HG03135 (cell line): ENCODE results near the gene SMYD2.
A peak's percentile ranks its signal among the peaks of the same experiment; 100 is the strongest.

Experiments used
- ATAC-seq: cut with Tn5 transposase; IDR thresholded peaks from one replicate; pipeline ENCODE4 v1.9.1; 2021; ENCODE audit warnings: mild to moderate bottlenecking, moderate library complexity; ENCODE audit not compliant: unreplicated experiment

Gene SMYD2

DNA sequence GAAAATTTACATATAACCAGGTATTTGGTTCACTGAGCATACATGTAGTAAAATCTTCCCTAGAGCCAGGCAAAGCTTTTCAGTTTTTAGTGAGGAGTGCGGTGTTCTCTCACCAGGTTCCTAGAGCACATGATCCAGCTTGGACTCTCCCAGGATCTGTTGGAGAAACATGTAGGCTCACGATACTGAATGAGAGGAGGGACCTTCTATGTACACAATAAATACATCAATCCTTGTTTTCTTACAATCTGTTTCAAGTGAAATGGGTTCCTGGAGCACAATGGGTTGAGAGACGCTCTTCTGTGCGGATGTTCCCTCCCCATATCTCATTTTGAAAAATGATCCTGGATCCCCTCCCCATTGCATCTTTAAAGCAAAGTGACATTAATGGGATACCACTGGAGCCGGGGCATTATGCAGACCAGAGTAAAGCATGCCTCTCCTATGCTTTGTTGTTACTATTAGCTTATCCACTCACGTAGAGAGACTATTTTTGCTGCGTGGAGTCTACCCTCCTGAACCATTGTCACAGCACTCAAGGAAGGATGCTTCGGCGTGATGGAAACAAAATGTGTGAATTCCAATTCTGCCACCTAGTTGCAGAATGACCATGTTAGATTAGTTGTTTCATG, 19.3 kb downstream of the SMYD2 start:
- no peak for ATAC-seq

DNA sequence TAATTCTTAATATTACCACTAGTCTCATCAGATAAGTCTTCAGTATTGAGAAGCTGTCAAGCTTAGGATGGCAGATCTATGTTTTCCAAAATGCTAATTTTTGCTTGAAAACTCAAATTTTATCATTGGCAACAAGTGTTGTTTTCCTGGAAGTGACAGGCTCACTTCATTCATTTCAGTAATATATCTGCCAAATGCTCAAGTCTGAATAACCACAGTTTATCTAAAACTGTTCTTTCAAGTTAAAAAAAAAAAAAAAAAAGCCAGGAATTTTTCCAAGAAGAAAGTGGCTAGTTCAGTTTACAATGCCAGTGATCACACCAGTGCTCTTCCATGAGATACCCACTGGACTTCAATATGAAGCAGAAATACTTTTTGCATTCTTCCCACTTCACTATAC, 20.6 kb downstream of the SMYD2 start:
- ATAC-seq = no peak

DNA sequence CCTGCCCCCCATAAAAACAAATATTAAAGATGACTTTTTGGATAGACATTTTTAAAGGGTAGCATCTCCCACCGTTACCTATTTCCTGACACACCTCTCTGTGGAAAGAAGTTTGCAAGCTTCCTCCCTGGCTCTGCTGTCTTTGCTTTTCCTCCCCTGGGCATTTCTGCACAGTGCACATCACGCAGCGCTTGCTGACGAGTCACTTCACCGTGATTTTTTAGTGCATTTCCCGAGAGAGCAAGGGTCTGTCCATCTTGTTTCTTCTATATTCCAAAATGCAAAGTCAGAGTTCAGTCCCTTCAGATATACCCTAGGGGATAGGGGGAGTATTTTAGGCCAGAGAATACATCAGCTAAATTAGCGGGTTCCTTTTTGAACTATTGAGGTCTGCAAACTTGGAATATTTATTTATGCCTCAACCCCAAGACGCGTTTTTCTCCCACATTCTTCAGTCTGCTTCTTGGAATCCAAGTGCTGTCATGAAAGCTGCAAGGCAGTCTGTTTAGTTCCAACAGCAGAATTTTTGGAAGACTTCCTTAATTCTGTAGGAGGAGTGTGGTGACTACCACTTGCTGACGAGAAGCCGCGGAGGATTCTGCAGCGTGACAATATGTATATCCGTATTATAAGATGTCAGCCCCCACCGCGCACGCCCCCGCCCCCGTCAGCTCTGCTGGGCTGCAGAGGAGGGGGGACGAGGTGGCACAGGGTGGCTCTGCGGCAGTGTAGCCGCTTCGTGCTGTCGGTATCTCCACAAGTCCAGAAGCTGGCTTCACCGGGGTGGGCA, 22.4 kb downstream of the SMYD2 start:
- no peak for ATAC-seq

DNA sequence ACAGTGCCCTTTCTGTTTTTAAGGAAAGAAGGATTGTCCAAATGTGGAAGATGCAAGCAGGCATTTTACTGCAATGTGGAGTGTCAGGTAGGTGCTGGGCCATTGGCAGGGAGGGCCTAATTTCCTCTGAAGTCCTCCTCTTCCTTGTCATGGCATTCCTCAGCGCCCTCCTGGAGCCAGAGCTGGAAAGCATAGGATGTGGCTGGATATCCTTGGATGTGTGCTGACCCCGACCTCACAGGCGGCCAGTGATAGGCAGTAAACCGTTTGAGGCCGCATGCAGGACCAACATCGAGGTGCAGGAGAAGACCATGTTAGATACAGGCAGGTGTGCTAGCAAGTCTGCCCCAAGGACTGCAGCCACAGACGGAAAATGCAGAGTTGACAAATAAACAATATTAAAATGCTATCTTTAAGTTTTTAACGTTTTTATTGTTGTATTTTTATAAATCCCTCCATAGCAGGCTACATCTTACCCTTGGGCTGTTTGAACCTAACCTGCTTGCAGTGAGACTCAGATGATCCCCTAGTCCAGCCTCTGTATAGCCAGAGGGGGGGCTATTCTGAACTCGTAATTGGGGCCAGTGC, 24.3 kb downstream of the SMYD2 start:
- no peak for ATAC-seq

DNA sequence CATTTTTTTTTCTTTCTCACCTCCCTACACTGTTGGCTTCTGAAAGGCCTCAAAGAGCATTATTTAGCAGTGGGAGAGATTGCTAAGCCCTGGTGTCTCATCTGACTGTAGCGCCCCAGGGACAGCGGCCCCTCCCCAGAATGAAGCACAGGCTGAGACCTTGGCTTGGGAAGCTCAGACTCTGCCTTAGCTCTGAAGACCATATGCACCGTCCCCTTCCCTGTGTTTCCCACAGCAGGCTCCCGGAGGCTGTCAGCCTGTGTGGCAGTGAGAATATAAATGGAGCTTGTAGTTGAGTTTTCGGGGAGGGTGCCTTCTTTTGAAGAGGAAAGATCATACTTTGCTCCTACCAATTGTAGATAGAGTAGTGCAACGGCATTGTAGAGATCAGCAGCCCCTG, 25.3 kb downstream of the SMYD2 start:
- ATAC-seq = no peak

DNA sequence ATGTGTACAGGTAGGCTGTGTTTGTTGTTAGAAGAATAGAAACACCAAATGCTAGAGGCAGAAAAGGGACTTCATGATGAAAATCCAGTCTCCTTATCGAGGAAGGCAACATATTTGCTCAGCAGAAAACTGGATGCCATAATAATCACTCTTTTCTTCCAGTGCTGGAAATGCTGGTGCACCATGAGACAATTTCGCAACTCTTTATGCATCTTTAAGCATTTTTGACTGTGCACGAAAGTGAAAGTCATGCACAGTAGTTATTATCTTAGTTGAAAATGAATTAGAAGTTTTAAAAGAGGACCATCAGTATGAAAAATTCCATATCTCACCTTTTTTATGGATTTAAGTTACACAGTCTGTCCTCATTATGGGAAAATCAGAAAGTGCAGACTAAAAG, 29.1 kb downstream of the SMYD2 start:
- peak; percentile 50 for ATAC-seq

DNA sequence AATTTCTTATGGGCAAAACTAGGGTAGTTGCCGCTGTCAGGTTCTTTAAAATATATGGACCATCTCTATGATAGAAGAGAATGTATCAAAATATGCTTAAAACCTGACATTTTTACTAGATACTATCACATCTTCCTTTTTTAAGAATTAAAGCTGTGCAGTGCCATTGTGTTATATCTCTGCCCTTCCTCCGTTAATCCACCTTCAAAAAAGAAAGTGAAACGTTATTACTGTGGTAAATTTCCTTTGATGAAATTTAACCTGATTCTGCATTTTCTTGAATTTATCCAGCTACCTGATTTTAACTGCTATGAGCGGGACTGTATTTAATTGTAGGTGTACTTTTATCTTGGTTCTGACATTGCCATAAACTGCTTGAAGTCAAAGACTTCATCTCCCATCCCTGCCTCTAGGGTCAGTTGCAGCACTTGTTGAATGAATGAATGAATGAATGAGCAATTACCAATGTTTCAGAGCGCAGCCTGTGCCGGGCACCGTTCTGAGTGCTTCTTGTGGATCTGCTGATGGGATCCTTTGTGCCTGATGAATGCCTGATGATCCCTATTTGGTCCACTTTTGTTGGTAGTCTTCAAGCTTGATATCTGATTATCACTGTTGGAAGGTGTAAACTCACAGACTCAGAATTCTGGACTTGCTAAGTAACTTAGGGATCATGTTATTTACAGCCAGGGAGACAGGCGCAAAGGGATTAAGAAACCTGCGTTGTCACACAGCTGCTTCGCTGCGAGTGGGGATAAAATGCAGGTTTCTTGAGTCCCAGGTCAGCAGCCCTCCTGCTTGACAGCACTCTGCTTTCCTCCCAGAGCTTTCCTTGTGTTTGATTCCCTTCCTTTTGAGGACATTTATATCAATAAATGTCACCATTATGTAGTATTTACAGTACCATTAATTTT, 30.1 kb downstream of the SMYD2 start:
- no peak for ATAC-seq

DNA sequence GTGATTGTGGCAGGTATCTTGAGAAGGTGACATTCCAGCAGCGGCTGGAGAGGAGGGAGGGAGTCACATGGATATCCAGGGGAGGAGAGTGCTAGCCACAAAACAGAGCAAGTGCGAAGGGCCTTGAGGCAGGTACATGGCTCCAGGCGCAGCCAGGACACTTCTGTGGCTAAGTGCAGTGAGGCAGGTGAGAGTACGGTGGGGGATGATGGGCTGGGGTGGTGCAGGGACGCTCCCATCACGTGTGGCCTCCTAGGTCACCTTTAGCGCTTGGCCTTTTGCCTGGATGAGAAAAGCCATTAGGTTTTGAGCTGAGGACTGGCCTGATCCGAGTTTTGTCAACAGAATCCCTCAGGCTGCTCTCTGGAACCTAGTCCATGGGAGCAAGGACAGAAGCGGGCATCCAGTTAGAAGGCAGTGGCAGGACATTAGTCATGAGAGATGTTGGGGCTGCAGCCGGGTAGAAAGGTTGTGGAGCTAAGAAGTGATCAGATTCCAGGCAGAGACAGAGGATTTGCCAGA, 31.6 kb downstream of the SMYD2 start:
- no peak for ATAC-seq

DNA sequence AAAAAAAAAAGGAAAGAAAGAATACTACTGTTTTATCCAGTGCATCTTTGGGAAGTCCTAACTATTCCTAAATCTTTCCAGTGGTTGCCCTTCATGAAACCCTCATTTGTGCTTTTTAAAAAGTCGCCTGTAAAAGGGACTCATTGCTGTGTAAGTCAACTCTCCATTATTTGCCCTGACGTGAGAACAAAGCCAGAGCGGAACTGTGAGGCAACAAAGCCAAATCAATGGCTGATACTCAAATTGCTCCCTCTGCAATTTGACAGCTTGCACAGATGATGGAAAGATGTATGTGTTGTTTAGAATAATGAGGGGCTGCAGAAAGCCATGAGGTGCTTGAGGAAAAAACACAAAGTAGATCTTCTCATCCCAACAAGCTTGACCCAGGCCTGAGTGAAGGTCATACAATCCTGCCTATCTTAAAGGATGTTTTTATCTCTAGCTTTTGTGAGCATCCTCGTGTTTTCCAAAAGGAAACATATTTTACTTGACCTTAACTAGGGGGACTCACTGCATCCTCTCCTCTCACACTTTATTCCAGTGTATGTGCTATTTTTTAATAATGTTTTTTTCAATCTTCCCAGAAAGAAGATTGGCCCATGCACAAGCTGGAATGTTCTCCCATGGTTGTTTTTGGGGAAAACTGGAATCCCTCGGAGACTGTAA, 33.4 kb downstream of the SMYD2 start:
- ATAC-seq = no peak

DNA sequence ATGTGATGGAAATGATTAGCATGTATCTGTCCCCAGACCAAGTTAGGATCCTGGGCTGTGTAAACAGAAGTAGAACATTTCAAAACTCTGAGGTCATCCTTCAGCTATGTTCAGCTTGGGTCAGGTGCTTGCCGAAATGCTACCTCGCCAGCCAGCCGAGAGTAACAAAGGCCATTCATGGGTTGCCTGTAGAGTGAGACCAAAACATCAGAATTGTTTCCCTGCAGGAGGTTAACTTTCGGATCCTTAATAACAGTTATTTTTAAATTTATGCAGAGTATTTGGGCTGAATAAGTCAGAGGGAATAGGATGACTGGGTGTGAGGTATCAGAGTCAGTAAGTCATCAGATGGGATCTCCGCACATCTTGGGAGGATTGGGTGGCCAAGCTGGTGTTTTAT, 35.6 kb downstream of the SMYD2 start:
- ATAC-seq = no peak

DNA sequence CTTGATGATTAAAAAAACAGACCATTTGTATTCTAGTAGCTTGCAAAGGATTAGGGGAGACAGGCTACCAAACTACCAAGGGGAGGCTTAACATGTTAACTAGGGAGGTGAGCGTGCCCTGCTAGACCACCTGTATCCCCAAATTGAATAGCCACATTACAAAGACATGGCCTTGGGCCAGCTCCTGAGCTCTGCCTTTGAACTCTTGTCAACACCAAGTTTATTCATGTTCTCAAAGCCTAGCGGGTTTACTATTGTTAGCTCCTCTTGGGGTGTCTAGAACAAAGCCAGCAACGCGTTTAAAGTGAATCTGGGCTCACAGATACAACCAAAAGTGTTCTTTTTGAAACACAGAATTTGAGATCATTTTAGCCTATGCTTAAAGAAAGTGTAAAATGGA, 36.3 kb downstream of the SMYD2 start:
- no peak for ATAC-seq

DNA sequence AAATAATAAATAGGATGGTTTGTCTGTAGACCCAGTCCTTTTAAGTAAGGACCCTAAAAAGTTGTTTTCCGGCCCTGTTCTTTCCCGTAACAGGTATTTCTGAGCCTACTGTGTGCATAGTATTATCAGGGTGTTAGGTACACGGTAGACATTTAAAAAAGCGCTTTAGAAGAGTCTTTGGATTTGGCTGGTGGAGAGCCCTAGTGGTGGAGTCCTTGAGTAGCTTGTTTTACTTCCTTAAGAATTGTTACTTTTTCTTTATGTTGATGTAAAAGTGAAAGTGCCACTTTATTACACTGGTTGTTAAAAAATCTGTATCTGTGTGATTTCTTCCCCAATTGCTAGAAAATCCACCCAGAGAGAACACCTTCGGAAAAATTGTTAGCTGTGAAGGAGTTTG, 36.8 kb downstream of the SMYD2 start:
- ATAC-seq = no peak

DNA sequence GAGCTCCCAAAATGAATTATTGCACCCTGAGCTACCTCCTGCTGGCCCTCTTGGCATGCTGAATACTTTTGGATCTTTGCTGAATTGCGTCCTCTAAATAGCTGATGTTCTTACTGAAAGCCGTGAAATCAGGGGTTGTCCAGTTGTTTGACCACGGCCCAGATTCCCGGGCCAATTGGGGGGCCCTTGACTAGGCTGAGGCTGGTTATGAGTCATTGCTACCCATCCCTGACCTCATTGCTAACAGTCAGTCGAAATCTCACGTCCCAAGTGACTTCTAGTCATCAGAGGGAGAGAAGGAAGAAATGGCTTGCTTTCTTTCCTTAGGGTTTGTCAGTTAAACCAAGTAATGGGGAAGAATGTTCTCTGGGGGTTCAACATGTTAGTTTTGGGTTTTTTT, 37.4 kb downstream of the SMYD2 start:
- no peak for ATAC-seq

DNA sequence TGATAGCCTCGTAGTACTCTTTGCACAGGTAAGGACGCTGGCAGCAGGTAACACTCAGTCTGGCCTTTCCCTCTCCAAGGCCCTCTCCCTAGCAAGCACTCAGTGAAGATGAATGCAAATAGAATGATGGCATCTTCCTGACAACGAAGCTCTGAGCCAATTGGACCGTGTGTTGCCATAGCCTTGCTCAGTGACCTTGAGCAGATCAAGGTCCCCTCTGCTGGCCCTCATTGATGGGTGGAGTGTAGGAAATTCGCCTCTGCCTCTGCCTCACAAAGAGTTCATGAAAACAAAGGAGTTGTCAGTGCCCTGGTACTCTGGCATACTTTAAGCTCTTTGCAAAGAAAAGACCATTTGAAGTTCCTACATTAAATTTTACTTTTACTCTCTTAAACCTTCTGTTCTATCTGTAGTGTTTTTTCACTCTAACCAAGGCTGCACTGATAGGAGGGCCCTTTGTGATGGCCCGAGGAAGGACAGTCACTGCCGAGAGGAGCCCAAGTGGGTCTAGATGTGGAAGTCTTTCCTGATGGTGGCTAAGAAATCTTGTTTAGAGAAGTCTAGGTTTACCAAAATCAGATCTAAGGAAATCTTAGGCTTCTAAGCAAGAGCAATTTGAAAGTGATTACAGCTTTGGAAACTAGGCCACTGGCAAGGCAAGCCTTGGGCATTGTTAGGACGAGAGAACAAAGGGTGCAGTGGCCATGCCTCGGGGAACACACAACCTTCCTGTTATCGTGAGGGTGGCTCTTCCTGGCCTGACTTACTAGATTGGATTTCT, 38.2 kb downstream of the SMYD2 start:
- ATAC-seq = no peak

DNA sequence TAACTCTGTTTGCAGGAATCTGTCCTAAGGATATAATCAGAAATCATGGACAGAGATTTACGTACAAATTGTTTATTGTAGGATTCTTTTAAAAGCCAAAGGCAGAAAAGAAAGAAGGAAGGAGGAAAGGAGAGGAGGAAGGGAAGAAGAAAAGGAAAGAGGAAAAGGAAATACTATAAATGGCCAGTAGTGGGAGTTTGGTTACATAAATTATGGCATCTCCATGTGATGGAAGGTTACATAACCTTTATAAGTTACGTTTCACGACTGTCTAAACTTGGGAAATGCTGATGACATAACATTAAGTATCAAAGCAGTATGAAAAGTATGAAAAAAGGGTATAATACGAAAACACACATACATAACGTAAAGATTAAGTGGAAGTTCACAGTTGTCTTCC, 39.0 kb downstream of the SMYD2 start:
- no peak for ATAC-seq

DNA sequence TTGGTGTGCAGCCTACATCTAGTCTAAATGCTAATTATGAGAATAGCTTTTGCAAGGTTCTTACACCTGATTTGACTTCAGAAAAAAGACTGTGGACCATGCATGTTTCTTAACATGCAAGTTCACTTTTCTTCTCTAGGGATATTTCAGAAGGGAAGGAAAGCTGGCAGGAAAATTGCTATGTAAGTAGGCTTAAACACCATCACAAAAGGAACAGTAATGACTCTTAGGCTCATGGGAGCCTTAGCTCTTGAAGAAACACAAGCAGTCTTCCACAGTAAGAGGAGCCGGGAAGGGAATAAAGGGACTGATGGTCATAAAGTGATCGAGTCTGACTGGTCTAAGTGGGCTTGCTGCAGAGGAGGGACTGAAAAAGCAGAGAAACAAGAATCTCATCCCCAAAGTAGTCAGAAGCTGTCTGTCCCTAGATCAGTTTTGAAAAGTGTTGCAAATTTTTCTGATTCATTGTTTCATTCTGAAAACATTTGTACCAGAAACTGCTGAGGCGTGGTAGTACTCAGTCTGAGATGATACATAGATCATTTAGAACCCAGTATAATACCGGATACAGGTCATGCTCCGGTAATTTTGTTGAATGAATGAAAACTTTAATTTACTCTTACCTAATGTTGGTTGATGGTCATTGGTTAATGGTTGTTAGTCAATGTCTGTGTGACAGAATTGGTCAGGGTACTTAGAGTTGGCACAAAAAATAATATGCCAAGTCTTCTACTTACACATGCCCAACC, 40.9 kb downstream of the SMYD2 start:
- peak; percentile 40 for ATAC-seq

DNA sequence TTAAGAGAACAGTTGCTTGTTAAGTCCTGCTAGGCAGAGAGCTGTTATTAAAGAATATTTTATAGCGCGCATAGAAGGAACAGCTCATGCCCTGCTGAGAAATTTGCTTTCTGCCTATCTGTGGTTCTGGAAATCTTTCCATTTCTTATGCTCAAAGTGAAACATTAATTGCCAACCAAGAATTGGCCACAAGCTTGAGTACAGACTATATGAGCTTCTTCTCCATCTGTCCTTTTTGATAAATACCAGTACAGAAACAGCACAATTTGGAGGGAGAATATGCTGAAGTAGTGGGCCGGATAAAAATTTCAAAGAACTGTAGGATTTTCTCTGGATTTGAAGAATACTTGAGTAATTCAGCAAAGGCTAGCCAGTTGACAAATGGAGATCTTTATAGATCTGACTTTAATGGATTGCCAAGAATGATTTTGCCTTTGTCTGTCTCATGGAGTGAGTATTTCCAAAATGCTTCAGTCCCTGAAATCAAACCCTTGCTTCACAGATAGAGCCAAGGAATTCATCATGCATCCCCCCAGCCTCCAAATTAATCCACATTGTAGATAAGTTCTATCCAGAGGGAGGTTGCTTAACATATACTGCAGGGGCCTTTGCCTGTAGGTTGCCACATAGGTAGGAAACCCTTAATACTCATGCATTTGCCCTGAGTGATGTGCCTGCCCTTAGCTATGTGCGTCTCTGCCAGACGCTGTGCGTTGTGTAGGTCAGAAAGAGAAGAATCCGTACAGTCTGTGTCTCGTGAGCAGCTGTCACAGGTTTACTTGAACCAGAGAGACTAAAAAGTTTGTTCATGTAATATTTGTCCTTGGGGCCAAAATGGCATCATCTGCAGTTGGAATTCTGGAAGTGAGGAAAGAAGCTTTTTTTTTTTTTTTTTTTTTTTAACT, 44.2 kb downstream of the SMYD2 start:
- no peak for ATAC-seq

DNA sequence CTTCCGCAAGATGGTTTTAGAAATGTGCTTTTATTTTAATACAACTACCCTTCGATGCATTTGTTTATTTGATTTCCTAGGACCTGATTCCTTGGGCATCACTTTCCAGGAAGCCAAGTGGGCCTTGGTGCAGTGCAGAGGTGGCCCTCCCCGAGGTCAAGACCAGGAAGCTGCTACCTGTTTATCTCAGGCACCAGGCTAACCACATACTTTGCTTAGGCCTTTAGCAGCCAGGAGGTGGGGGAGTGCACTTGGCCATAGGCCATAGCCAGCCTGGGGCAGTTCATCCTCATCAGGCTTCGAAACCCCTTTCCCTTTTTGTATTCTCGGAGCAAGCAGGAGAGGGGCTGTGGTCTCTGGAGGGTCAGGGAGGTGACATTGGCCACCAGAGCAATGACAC, 45.4 kb downstream of the SMYD2 start:
- peak; percentile 45 for ATAC-seq
